Muscle layer of colon (tissue), 2 donors: Measurements from ENCODE around the gene ATP5PF.
"Not testable (repeated sequence)": the region's sequence is repeated elsewhere in the genome, so short reads cannot be mapped to it uniquely, and the experiment has no call there.

ENCODE experiments used
- H3K27ac ChIP-seq: one replicate; pipeline ENCODE4 v1.7.0; 2013; ENCODE audit warnings: low read depth, mild to moderate bottlenecking, low read length, moderate library complexity
- H3K27me3 ChIP-seq, 2 donors: one replicate each; pipeline ENCODE4 v1.7.0; 2013; ENCODE audit warnings: low read length in 2 of 2, mild to moderate bottlenecking in 2 of 2; ENCODE audit not compliant: insufficient read depth in 2 of 2, control insufficient read depth in 1 of 2
- H3K36me3 ChIP-seq: one replicate; pipeline ENCODE4 v1.7.0; 2013; ENCODE audit warnings: mild to moderate bottlenecking, low read length; ENCODE audit not compliant: insufficient read depth
- H3K4me1 ChIP-seq: one replicate; pipeline ENCODE4 v1.7.0; 2013; ENCODE audit warnings: mild to moderate bottlenecking, low read length; ENCODE audit not compliant: insufficient read depth
- H3K4me3 ChIP-seq, 2 donors: one replicate each; pipeline ENCODE4 v1.7.0; 2013; ENCODE audit warnings: low read length in 2 of 2, low read depth in 1 of 2, mild to moderate bottlenecking in 1 of 2, moderate library complexity in 1 of 2
- H3K9ac ChIP-seq: one replicate; pipeline ENCODE4 v1.7.0; 2013; ENCODE audit warnings: low read length
- H3K9me3 ChIP-seq: one replicate; pipeline ENCODE4 v1.7.0; 2013; ENCODE audit warnings: mild to moderate bottlenecking, low read length
- donor health status: abdominal sarcoma.
- donor health status: Adenocarcinoma of cecum.

The ATP5PF gene

GRCh38 chr21:25717491-25718147 is 17.1 kb downstream of the ATP5PF start:
- Histone ChIP-seq H3K4me3 (no peak overlapping the region), H3K4me1 (no peaks in the 10 kb centered on the region), H3K9me3 (no peaks in the 10 kb centered on the region), H3K36me3 (peaks cover 11% of the 10 kb centered on the region), H3K27me3 (no peaks in the 10 kb centered on the region), H3K27ac (no peak overlapping the region), H3K9ac (no peak overlapping the region)

- H3K36me3 ChIP-seq, H3K27me3 ChIP-seq, H3K4me1 ChIP-seq, H3K4me3 ChIP-seq, H3K9me3 ChIP-seq, H3K27ac ChIP-seq, H3K9ac ChIP-seq: not testable (repeated sequence)
Observed at GRCh38 chr21:25714066-25714465, 20.6 kb downstream of the ATP5PF start.

- Histone ChIP-seq H3K27ac (no peak overlapping the region), H3K36me3 (no peaks in the 10 kb centered on the region)
Observed at GRCh38 chr21:25710550-25710949, 24.2 kb downstream of the ATP5PF start.

GRCh38 chr21:25709684-25710265 is 24.9 kb downstream of the ATP5PF start:
- Histone ChIP-seq H3K27ac (no peak overlapping the region), H3K9ac (no peak overlapping the region), H3K4me3 (no peak overlapping the region), H3K4me1 (no peaks in the 10 kb centered on the region), H3K9me3 (no peaks in the 10 kb centered on the region), H3K36me3 (no peaks in the 10 kb centered on the region), H3K27me3 (no peaks in the 10 kb centered on the region)

More at GRCh38 chr21:25710550-25710949, 24.2 kb downstream of the ATP5PF start:
- Histone ChIP-seq H3K27me3 (no peaks in the 10 kb centered on the region), H3K9ac (no peak overlapping the region), H3K4me3 (no peak overlapping the region), H3K4me1 (no peaks in the 10 kb centered on the region), H3K9me3 (no peaks in the 10 kb centered on the region)

- H3K4me1 ChIP-seq = no peaks in the 10 kb centered on the region
- no peak overlapping the region for H3K4me3 ChIP-seq
- H3K27ac ChIP-seq = no peak overlapping the region
- H3K9me3 ChIP-seq = no peaks in the 10 kb centered on the region
- H3K27me3 ChIP-seq = no peaks in the 10 kb centered on the region
- no peak overlapping the region for H3K9ac ChIP-seq
- H3K36me3 ChIP-seq = no peaks in the 10 kb centered on the region
Observed at GRCh38 chr21:25708467-25709065, 26.1 kb downstream of the ATP5PF start.

GRCh38 chr21:25701529-25701928 is 33.2 kb downstream of the ATP5PF start:
- H3K9ac ChIP-seq = no peak overlapping the region
- no peaks in the 10 kb centered on the region for H3K27me3 ChIP-seq
- no peaks in the 10 kb centered on the region for H3K4me1 ChIP-seq
- no peak overlapping the region for H3K27ac ChIP-seq
- H3K36me3 ChIP-seq = no peaks in the 10 kb centered on the region
- no peaks in the 10 kb centered on the region for H3K9me3 ChIP-seq
- no peak overlapping the region for H3K4me3 ChIP-seq

GRCh38 chr21:25700741-25701140 is 34.0 kb downstream of the ATP5PF start:
- Histone ChIP-seq H3K27me3 (no peaks in the 10 kb centered on the region), H3K36me3 (no peaks in the 10 kb centered on the region), H3K4me3 (no peak overlapping the region), H3K9ac (no peak overlapping the region), H3K9me3 (no peaks in the 10 kb centered on the region), H3K4me1 (no peaks in the 10 kb centered on the region), H3K27ac (no peak overlapping the region)

- not testable (repeated sequence) for H3K27me3 ChIP-seq, H3K27ac ChIP-seq, H3K9me3 ChIP-seq, H3K4me3 ChIP-seq, H3K36me3 ChIP-seq, H3K9ac ChIP-seq, H3K4me1 ChIP-seq
Observed at GRCh38 chr21:25695461-25695860, 39.2 kb downstream of the ATP5PF start.

GRCh38 chr21:25691976-25692375 is 42.7 kb downstream of the ATP5PF start:
- no peaks in the 10 kb centered on the region for H3K9me3 ChIP-seq
- H3K9ac ChIP-seq = no peak overlapping the region
- peaks cover 15% of the 10 kb centered on the region for H3K36me3 ChIP-seq
- no peaks in the 10 kb centered on the region for H3K4me1 ChIP-seq
- H3K27me3 ChIP-seq = no peaks in the 10 kb centered on the region
- no peak overlapping the region for H3K4me3 ChIP-seq
- H3K27ac ChIP-seq = no peak overlapping the region

GRCh38 chr21:25689226-25689625 is 45.5 kb downstream of the ATP5PF start:
- no peak overlapping the region for H3K9ac ChIP-seq
- peaks cover 7% of the 10 kb centered on the region for H3K4me1 ChIP-seq
- no peak overlapping the region for H3K4me3 ChIP-seq
- no peaks in the 10 kb centered on the region for H3K27me3 ChIP-seq
- no peak overlapping the region for H3K27ac ChIP-seq
- peaks cover 12% of the 10 kb centered on the region for H3K36me3 ChIP-seq
- no peaks in the 10 kb centered on the region for H3K9me3 ChIP-seq

- Histone ChIP-seq H3K36me3 (peaks cover 5% of the 10 kb centered on the region), H3K27me3 (no peaks in the 10 kb centered on the region), H3K9me3 (no peaks in the 10 kb centered on the region), H3K4me3 (no peak overlapping the region), H3K9ac (no peak overlapping the region), H3K4me1 (peaks cover 7% of the 10 kb centered on the region), H3K27ac (no peak overlapping the region)
Observed at GRCh38 chr21:25688275-25689155, 46.2 kb downstream of the ATP5PF start.
